NB4 (cell line): ENCODE results near the gene ABCA2.

Experiments used
- DNase-seq: peaks from one replicate; pipeline ENCODE4 v3.0.0; 2010; ENCODE audit warnings: low read depth
- H3K4me3 ChIP-seq: one replicate; pipeline ENCODE4 v1.5.1; 2011; ENCODE audit warnings: mild to moderate bottlenecking, low read depth, low read length, moderate library complexity
- CTCF ChIP-seq: IDR thresholded peaks from one replicate; pipeline ENCODE4 v1.5.1; 2012; ENCODE audit warnings: low read depth, low read length
- MAX ChIP-seq: IDR thresholded peaks from 2 replicates; pipeline ENCODE4 v1.6.1; 2011; ENCODE audit warnings: low read depth, low read length
- MYC ChIP-seq: IDR thresholded peaks from 2 replicates; pipeline ENCODE4 v1.6.1; 2011; ENCODE audit warnings: low read depth, low read length
- POLR2A ChIP-seq: IDR thresholded peaks from 2 replicates; pipeline ENCODE4 v1.6.1; 2011; ENCODE audit warnings: mild to moderate bottlenecking; ENCODE audit not compliant: insufficient read length; ENCODE audit errors: extremely low read depth

ABCA2 gene

GRCh38 chr9:137068539-137069507, 40.8 kb upstream of the ABCA2 start:
- DNase-seq = peak; percentile 65
- peak overlapping the region; percentile 72 for H3K4me3 ChIP-seq

GRCh38 chr9:137067860-137068538, 40.0 kb upstream of the ABCA2 start:
- DNase-seq = peak; percentile 87

More at GRCh38 chr9:137068539-137069507, 40.8 kb upstream of the ABCA2 start:
- TF ChIP-seq POLR2A = no peak
- TF ChIP-seq MAX = peak; percentile 70
- no peak for TF ChIP-seq CTCF
- no peak for TF ChIP-seq MYC

GRCh38 chr9:137066096-137066861, 38.2 kb upstream of the ABCA2 start:
- TF ChIP-seq MAX (no peak), POLR2A (no peak), MYC (no peak), CTCF (no peak)

More at GRCh38 chr9:137067860-137068538, 40.0 kb upstream of the ABCA2 start:
- peak; percentile 76 for TF ChIP-seq CTCF
- TF ChIP-seq POLR2A = no peak
- peak; percentile 52 for TF ChIP-seq MAX
- TF ChIP-seq MYC = no peak; the same call in 1 of the 2 replicates
- peak overlapping the region; percentile 72 for H3K4me3 ChIP-seq

GRCh38 chr9:137065336-137065967, 37.4 kb upstream of the ABCA2 start:
- TF ChIP-seq MYC (no peak), POLR2A (no peak), MAX (no peak), CTCF (no peak)
- DNase-seq = no peak
- H3K4me3 ChIP-seq = no peak overlapping the region

More at GRCh38 chr9:137066096-137066861, 38.2 kb upstream of the ABCA2 start:
- no peak overlapping the region for H3K4me3 ChIP-seq
- DNase-seq = no peak

GRCh38 chr9:137064880-137065164, 36.8 kb upstream of the ABCA2 start:
- H3K4me3 ChIP-seq = no peak overlapping the region
- TF ChIP-seq POLR2A (no peak), CTCF (no peak), MYC (no peak), MAX (no peak)
- no peak for DNase-seq
